Activated naive CD8-positive, alpha-beta T cell treated with anti-CD3 and anti-CD28 coated beads, Interleukin-2, amount 10 ng/mL, durations not matched to agents 7 days and 5 days (primary cell): ENCODE data around the gene CEACAM1. TPM values are rescaled to one million over a fixed set of nuclear protein-coding genes. Genes with fewer than 3 reads are reported as not detected.
"Not testable (repeated sequence)": the region's sequence is repeated elsewhere in the genome, so short reads cannot be mapped to it uniquely, and the experiment has no call there.

Experiments used
- ATAC-seq: fragments of 150-1000 bp; cut with Tn5 transposase; one replicate; pipeline ENCODE4 v1.10.0; 2021; ENCODE audit warnings: low read depth, moderate library complexity
- POLR2A ChIA-PET: fragments of 350-600 bp; sonication (Branson Sonifier 250); formaldehyde crosslinking; loops from one replicate; lab custom pipeline; 2021; ENCODE audit warnings: antibody characterized with exemption; lab: Charles Lee
- DNase-seq: peaks from one replicate; pipeline ENCODE4 v3.0.0; 2021
- H3K27ac Mint-ChIP-seq: one replicate; pipeline ENCODE4 v1.8.0; 2022; ENCODE audit warnings: mild to moderate bottlenecking, mixed read lengths
- H3K27me3 Mint-ChIP-seq: one replicate; pipeline ENCODE4 v1.8.0; 2022; ENCODE audit warnings: mild to moderate bottlenecking, moderate library complexity, mixed read lengths
- H3K36me3 Mint-ChIP-seq: one replicate; pipeline ENCODE4 v1.8.0; 2021; ENCODE audit warnings: mild to moderate bottlenecking, mixed read lengths
- H3K4me1 Mint-ChIP-seq: one replicate; pipeline ENCODE4 v1.8.0; 2021; ENCODE audit warnings: mixed read lengths
- H3K4me3 Mint-ChIP-seq: one replicate; pipeline ENCODE4 v1.8.0; 2022; ENCODE audit warnings: mild to moderate bottlenecking, moderate library complexity, mixed read lengths
- H3K9me3 Mint-ChIP-seq: one replicate; pipeline ENCODE4 v1.8.0; 2021; ENCODE audit warnings: mixed read lengths
- total RNA-seq, 2 experiments: library from RNA; stranded (reverse); gene quantifications; one replicate each; pipeline ENCODE4 v1.2.3, GENCODE V29; 2021

Gene CEACAM1
- total RNA-seq, 2 experiments from 2014 or later = 34.2 to 38.3 TPM

DNA sequence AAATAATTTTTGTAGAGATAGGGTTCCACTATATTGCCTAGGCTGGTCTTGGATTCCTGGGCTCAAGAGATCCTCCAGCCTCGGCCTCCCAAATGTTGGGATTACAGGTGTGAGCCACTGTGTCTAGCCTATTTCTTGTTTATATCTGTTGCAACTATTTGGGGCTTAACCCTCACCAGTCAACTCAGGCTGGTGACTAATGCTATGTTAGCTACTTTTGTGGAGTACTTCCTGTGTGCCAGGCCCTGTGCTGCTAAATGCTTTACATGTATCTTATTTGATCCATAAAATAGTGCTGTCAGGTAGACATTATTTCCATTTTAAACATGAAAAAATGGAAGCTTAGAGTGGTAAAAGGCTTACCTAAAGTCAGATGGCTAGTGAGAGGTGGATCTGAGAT, 13.8 kb downstream of the CEACAM1 start:
- peaks cover 44% of the 10 kb centered on the region for H3K4me1 Mint-ChIP-seq
- ATAC-seq = peak; percentile 69

DNA sequence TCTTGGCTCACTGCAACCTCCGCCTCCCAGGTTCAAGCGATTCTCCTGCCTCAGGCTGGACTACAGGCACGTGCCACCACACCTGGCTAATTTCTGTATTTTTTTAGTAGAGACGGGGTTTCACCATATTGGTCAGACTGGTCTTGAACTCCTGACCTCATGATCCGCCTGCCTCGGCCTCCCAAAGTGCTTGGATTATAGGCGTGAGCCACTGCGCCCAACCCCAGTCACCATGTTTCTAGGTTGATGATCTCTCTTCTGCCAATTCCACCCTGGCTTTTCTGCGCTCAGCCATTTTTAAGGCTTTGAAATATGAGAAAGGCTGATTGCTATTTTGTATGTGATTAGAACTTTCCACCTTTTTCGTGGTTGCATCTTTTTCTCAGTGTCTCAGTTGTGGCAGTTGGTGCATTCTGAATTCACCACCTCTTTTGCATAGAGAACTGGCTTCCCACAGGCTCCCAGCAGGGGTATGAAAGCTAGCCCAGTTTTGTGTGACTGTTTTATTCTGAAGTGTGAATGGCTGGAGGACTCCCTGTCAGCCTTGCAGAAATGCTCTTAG, 15.5 kb downstream of the CEACAM1 start:
- peak overlapping the region; percentile 61 for H3K4me3 Mint-ChIP-seq
- peaks cover 3% of the 10 kb centered on the region for H3K9me3 Mint-ChIP-seq
- H3K4me1 Mint-ChIP-seq = peaks cover 39% of the 10 kb centered on the region
- H3K36me3 Mint-ChIP-seq = peaks cover 66% of the 10 kb centered on the region
- no peaks in the 10 kb centered on the region for H3K27me3 Mint-ChIP-seq
- POLR2A ChIA-PET = no interaction called here
- ATAC-seq = peak; percentile 39
- DNase-seq = no peak
- peak overlapping the region; percentile 74 for H3K27ac Mint-ChIP-seq

More for the DNA sequence above, 13.8 kb downstream of the CEACAM1 start:
- Mint-ChIP-seq H3K4me3 (no peak overlapping the region), H3K27ac (peak overlapping the region; percentile 25), H3K9me3 (peaks cover 3% of the 10 kb centered on the region), H3K36me3 (peaks cover 71% of the 10 kb centered on the region), H3K27me3 (no peaks in the 10 kb centered on the region)
- POLR2A ChIA-PET = interaction anchor here (1.8 kb wide), 1 partner anchor 14 kb away, joined by 6 read pairs; the partner anchor contains the start of gene CEACAM1
- no peak for DNase-seq

GRCh38 chr19:42512130-42512636, 16.1 kb downstream of the CEACAM1 start:
- peaks cover 3% of the 10 kb centered on the region for H3K9me3 Mint-ChIP-seq
- peak overlapping the region; percentile 74 for H3K27ac Mint-ChIP-seq
- no peak for DNase-seq
- peaks cover 39% of the 10 kb centered on the region for H3K4me1 Mint-ChIP-seq
- H3K4me3 Mint-ChIP-seq = peak overlapping the region; percentile 61
- H3K27me3 Mint-ChIP-seq = no peaks in the 10 kb centered on the region
- ATAC-seq = peak; percentile 31
- POLR2A ChIA-PET = no interaction called here
- peaks cover 60% of the 10 kb centered on the region for H3K36me3 Mint-ChIP-seq

DNA sequence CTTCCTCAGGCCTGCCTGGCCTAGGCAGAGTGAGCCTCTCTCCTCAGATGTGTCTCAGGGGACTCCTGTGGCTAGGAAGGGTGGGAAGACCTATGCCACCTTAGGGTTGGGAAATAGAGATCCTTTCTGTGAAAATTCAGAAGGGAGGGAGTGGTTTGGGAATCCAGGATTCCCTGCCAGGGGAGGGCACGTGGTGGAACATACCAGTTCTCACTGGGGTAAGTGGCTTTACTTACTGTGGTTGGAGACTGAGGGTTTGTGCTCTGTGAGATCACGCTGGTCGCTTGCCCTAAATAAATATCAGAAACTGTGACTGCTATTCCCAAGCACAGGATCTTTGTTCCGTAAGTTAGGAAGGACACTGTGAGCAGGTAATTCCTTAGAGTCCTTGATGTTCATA, 16.9 kb downstream of the CEACAM1 start:
- POLR2A ChIA-PET = no interaction called here
- no peak for DNase-seq
- no peak overlapping the region for H3K4me3 Mint-ChIP-seq
- no peaks in the 10 kb centered on the region for H3K27me3 Mint-ChIP-seq
- H3K9me3 Mint-ChIP-seq = peaks cover 3% of the 10 kb centered on the region
- ATAC-seq = no peak
- H3K4me1 Mint-ChIP-seq = peaks cover 36% of the 10 kb centered on the region
- peaks cover 55% of the 10 kb centered on the region for H3K36me3 Mint-ChIP-seq
- no peak overlapping the region for H3K27ac Mint-ChIP-seq

DNA sequence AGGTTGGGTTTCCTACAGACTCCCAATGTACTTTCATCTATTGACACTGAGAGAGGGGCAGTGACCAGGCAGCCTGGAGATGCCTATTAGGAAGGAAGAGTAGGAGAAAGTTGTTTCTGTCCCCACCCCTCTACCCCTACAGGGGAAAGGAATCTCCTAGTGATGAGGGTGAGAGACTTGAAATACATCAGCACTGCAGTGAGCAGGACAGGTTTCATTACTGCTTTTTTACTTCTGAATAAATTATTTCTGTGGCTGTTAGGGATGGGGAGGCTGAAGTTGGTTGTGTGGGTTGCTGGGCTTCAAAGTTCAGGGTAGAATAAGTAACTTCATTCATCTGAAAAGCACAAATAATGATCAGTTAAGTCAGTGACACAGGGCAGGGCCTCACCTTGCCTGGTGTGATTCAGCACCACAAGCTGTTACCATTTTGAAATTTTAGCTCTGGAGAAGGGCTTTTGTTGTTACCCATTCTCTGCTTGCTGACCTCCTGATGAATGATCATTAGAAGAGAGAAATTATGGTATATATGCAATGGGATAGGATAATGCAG, 19.3 kb downstream of the CEACAM1 start:
- POLR2A ChIA-PET = no interaction called here
- H3K4me1 Mint-ChIP-seq = peaks cover 29% of the 10 kb centered on the region
- no peaks in the 10 kb centered on the region for H3K27me3 Mint-ChIP-seq
- DNase-seq (no peak), ATAC-seq (no peak)
- H3K4me3 Mint-ChIP-seq = no peak overlapping the region
- H3K27ac Mint-ChIP-seq = peak overlapping the region; percentile 19
- H3K36me3 Mint-ChIP-seq = peaks cover 50% of the 10 kb centered on the region
- H3K9me3 Mint-ChIP-seq = peaks cover 3% of the 10 kb centered on the region

- POLR2A ChIA-PET = no interaction called here
- DNase-seq = no peak
- Mint-ChIP-seq H3K4me3 (no peak overlapping the region), H3K27ac (no peak overlapping the region), H3K27me3 (no peaks in the 10 kb centered on the region), H3K36me3 (peaks cover 20% of the 10 kb centered on the region), H3K9me3 (no peaks in the 10 kb centered on the region), H3K4me1 (peaks cover 19% of the 10 kb centered on the region)
- peak; percentile 59 for ATAC-seq
Measured at GRCh38 chr19:42505066-42505465, 23.2 kb downstream of the CEACAM1 start.

GRCh38 chr19:42501733-42502132, 26.5 kb downstream of the CEACAM1 start:
- no peak for DNase-seq
- Mint-ChIP-seq H3K36me3 (peaks cover 13% of the 10 kb centered on the region), H3K4me1 (peaks cover 35% of the 10 kb centered on the region), H3K9me3 (no peaks in the 10 kb centered on the region), H3K27me3 (no peaks in the 10 kb centered on the region), H3K27ac (peak overlapping the region; percentile 70), H3K4me3 (peak overlapping the region; percentile 49)
- ATAC-seq = peak; percentile 80
- POLR2A ChIA-PET = interaction anchor here (1.7 kb wide), 1 partner anchor 27 kb away, joined by 6 read pairs; the partner anchor contains the start of gene CEACAM1

DNA sequence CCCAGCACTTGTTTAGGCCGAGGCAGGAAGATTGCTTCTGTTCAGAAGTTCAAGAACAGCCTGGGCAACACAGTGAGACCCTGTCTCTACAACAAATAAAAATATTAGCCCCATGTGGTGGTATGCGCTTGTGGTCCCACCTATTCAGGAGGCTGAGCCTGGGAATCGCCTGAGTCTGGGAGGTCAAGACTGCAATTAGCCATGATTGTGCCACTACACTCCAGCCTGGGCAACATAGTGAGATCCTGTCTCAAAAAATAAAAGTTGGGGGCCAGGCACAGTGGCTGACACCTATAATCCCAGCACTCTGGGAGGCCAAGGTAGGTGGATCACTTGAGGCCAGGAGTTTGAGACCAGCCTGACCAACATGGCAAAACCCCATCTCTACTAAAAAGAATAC, 27.0 kb downstream of the CEACAM1 start:
- H3K27me3 Mint-ChIP-seq, ATAC-seq: not testable (repeated sequence)

GRCh38 chr19:42498169-42498757, 30.0 kb downstream of the CEACAM1 start:
- no peak overlapping the region for H3K4me3 Mint-ChIP-seq
- H3K27ac Mint-ChIP-seq = peak overlapping the region; percentile 15
- peaks cover 4% of the 10 kb centered on the region for H3K36me3 Mint-ChIP-seq
- H3K4me1 Mint-ChIP-seq = peaks cover 37% of the 10 kb centered on the region
- DNase-seq (no peak), ATAC-seq (no peak)
- POLR2A ChIA-PET = no interaction called here
- H3K27me3 Mint-ChIP-seq = no peaks in the 10 kb centered on the region
- no peaks in the 10 kb centered on the region for H3K9me3 Mint-ChIP-seq

More for the DNA sequence above, 27.0 kb downstream of the CEACAM1 start:
- POLR2A ChIA-PET = interaction anchor here (1.7 kb wide), 1 partner anchor 27 kb away, joined by 6 read pairs; the partner anchor contains the start of gene CEACAM1
- not testable (repeated sequence) for H3K9me3 Mint-ChIP-seq, H3K27ac Mint-ChIP-seq, DNase-seq
- Mint-ChIP-seq H3K4me1 (peaks cover 40% of the 10 kb centered on the region), H3K36me3 (peaks cover 11% of the 10 kb centered on the region), H3K4me3 (peak overlapping the region; percentile 49)

DNA sequence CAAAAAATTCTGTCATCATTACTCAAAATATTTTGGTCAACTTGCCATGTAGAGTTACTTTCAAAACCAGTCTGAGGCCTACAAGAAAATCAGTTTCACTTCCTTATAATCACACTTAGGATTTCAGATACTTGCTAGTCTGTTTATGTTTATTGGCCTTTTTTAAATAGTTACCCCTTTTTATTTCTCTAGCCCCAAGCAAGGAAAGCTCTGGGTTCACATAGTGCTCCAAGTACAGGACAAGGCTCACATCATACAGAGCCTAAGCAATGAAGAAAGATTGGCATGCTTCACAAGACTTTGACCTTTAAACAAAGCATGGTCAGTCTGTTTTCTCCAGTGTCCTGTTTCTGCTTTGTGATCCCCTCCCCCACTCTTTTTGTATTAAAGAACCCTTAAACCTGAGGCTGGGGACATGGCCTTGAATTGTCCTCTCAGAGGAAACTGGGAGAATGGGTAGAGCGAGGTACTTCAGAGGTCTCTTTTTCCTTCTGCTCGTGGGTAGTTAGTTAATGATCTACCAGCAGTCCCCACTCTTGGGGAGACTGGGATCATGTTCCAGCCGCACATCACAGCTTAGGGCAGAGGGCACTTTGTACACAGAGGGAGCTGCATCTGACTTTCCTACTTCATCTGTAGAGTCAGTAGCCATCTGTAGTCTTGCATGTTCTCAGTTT, 30.7 kb downstream of the CEACAM1 start:
- Mint-ChIP-seq H3K9me3 (no peaks in the 10 kb centered on the region), H3K27me3 (no peaks in the 10 kb centered on the region), H3K4me3 (peak overlapping the region; percentile 3), H3K27ac (peak overlapping the region; percentile 33), H3K36me3 (peaks cover 4% of the 10 kb centered on the region), H3K4me1 (peaks cover 37% of the 10 kb centered on the region)
- POLR2A ChIA-PET = no interaction called here
- DNase-seq (no peak), ATAC-seq (no peak)

- Mint-ChIP-seq H3K9me3 (no peaks in the 10 kb centered on the region), H3K4me1 (peaks cover 30% of the 10 kb centered on the region), H3K27me3 (peaks cover 3% of the 10 kb centered on the region), H3K4me3 (no peak overlapping the region), H3K27ac (no peak overlapping the region), H3K36me3 (peaks cover 4% of the 10 kb centered on the region)
- POLR2A ChIA-PET = no interaction called here
- no peak for DNase-seq
- ATAC-seq = no peak
Measured at GRCh38 chr19:42496460-42497133, 31.7 kb downstream of the CEACAM1 start.

- Mint-ChIP-seq H3K4me3 (no peak overlapping the region), H3K4me1 (peaks cover 25% of the 10 kb centered on the region), H3K27me3 (peaks cover 6% of the 10 kb centered on the region), H3K27ac (no peak overlapping the region), H3K36me3 (peaks cover 4% of the 10 kb centered on the region), H3K9me3 (no peaks in the 10 kb centered on the region)
- ATAC-seq (no peak), DNase-seq (no peak)
- POLR2A ChIA-PET = no interaction called here
Measured at GRCh38 chr19:42495663-42496062, 32.6 kb downstream of the CEACAM1 start.

- Mint-ChIP-seq H3K36me3 (peaks cover 4% of the 10 kb centered on the region), H3K4me3 (no peak overlapping the region), H3K9me3 (no peaks in the 10 kb centered on the region), H3K4me1 (peaks cover 24% of the 10 kb centered on the region), H3K27ac (no peak overlapping the region), H3K27me3 (peaks cover 6% of the 10 kb centered on the region)
- POLR2A ChIA-PET = no interaction called here
- ATAC-seq (no peak), DNase-seq (no peak)
Measured at GRCh38 chr19:42494321-42494720, 34.0 kb downstream of the CEACAM1 start.
